ENCODE data around the gene PAK1.

DNA sequence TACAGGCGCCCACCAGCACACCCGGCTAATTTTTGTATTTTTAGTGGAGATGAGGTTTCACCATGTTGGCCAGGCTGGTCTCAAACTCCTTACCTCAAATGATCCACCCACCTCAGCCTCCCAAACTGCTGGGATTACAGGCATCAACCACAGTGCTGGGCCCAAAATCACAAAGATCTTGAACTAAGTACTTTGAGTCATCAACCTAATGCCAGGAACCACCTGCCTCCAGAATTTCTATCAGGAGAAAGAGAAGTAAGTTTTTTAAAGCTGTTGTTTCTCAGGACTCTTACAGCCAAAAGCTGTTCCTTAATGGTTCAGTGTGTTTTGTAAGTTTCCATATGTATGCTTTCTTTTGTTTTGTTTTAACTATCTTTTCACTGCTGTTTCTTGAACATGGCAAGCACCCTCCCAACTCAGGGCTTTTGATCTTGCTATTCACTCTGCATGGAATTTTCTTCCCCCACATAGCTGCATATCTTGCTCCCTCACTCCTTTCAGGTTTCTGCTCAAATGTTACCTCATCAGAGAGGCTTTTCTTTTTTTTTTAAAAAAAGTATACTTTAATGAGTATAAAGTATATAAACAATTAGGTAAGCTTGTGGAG is 6.0 kb upstream of the PAK1 start:
- TF ChIP-seq, protein P1, sequence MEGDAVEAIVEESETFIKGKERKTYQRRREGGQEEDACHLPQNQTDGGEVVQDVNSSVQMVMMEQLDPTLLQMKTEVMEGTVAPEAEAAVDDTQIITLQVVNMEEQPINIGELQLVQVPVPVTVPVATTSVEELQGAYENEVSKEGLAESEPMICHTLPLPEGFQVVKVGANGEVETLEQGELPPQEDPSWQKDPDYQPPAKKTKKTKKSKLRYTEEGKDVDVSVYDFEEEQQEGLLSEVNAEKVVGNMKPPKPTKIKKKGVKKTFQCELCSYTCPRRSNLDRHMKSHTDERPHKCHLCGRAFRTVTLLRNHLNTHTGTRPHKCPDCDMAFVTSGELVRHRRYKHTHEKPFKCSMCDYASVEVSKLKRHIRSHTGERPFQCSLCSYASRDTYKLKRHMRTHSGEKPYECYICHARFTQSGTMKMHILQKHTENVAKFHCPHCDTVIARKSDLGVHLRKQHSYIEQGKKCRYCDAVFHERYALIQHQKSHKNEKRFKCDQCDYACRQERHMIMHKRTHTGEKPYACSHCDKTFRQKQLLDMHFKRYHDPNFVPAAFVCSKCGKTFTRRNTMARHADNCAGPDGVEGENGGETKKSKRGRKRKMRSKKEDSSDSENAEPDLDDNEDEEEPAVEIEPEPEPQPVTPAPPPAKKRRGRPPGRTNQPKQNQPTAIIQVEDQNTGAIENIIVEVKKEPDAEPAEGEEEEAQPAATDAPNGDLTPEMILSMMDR (IDR thresholded peaks at IDR 0.05) = no peak
- TF ChIP-seq POLR2AphosphoS5 (IDR thresholded peaks at IDR 0.05) = no peak
- no peak for TF ChIP-seq POLR2A (IDR thresholded peaks at IDR 0.05)
- TF ChIP-seq EP300 (IDR thresholded peaks at IDR 0.05) = no peak
